SU-DHL-6 (cell line): Measurements from ENCODE around the gene ELMO2.

Experiments used
- H2AFZ ChIP-seq: fragments of 200-600 bp; sonication (generic); 2 replicates; pipeline ENCODE4 v1.6.1; 2014; ENCODE audit warnings: low read depth, mild to moderate bottlenecking, moderate library complexity, mixed read lengths, antibody characterized with exemption, low read length; ENCODE audit not compliant: severe bottlenecking
- H3F3A ChIP-seq: fragments of 200-600 bp; shearing (Covaris generic); 2 replicates; pipeline ENCODE4 v1.6.0; 2016; ENCODE audit warnings: antibody characterized with exemption, mild to moderate bottlenecking; ENCODE audit not compliant: insufficient read depth
- H3K27ac ChIP-seq: fragments of 200-600 bp; sonication (generic); 2 replicates; pipeline ENCODE4 v1.5.1; 2016; ENCODE audit warnings: low read depth, mild to moderate bottlenecking, low read length, moderate library complexity, mixed read lengths
- H3K27me3 ChIP-seq: fragments of 200-600 bp; sonication (generic), shearing (Covaris generic); 2 replicates; pipeline ENCODE4 v1.6.0; 2014; ENCODE audit warnings: mild to moderate bottlenecking, low read length
- H3K36me3 ChIP-seq: fragments of 200-600 bp; sonication (generic); 2 replicates; pipeline ENCODE4 v1.6.1; 2014; ENCODE audit warnings: mild to moderate bottlenecking, low read length, mixed read lengths
- H3K4me2 ChIP-seq: fragments of 300-600, 200-600 bp; shearing (Covaris generic), sonication (generic); 2 replicates; pipeline ENCODE4 v1.6.0; 2014; ENCODE audit warnings: low read length, low read depth, mild to moderate bottlenecking; ENCODE audit not compliant: poor library complexity, severe bottlenecking
- H3K4me3 ChIP-seq: fragments of 200-600 bp; sonication (generic); 2 replicates; pipeline ENCODE4 v1.5.1; 2014; ENCODE audit warnings: antibody characterized with exemption, low read length, mild to moderate bottlenecking, mixed read lengths; ENCODE audit not compliant: insufficient read depth, poor library complexity, severe bottlenecking
- H3K79me2 ChIP-seq: fragments of 200-600 bp; sonication (generic); 2 replicates; pipeline ENCODE4 v1.6.1; 2014; ENCODE audit warnings: mild to moderate bottlenecking, low read length, moderate library complexity; ENCODE audit not compliant: insufficient read depth
- H3K9ac ChIP-seq: fragments of 200-600 bp; sonication (generic); 2 replicates; pipeline ENCODE4 v1.7.0; 2014; ENCODE audit warnings: mild to moderate bottlenecking, low read length
- H3K9me2 ChIP-seq: fragments of 200-600 bp; sonication (generic); replicated peaks from 2 replicates; pipeline ENCODE4 v1.6.1; 2014; ENCODE audit warnings: low read length; ENCODE audit not compliant: insufficient read depth
- H3K9me3 ChIP-seq: fragments of 200-600 bp; sonication (generic); 2 replicates; pipeline ENCODE4 v1.6.1; 2014; ENCODE audit warnings: low read length, mixed read lengths; ENCODE audit not compliant: insufficient read depth
- H4K20me1 ChIP-seq: fragments of 200-600 bp; sonication (generic); 2 replicates; pipeline ENCODE4 v1.6.1; 2014; ENCODE audit warnings: low read depth, mild to moderate bottlenecking, antibody characterized with exemption, low read length, moderate library complexity, mixed read lengths
- EZH2phosphoT487 ChIP-seq: fragments of 200-600 bp; sonication (generic), shearing (Covaris generic); conservative IDR thresholded peaks from 2 replicates; pipeline ENCODE4 v1.6.1; 2018; ENCODE audit warnings: mild to moderate bottlenecking, antibody characterized with exemption, low read length, moderate library complexity, mixed read lengths
- TF ChIP-seq, protein P1 (sequence below): fragments of 200-600 bp; sonication (generic); IDR thresholded peaks from one replicate; pipeline ENCODE4 v1.5.1; 2017; ENCODE audit warnings: antibody characterized with exemption, mild to moderate bottlenecking, low read length, moderate library complexity; ENCODE audit not compliant: insufficient read depth, poor library complexity, severe bottlenecking

Gene ELMO2

GRCh38 chr20:46351357-46352058 is 54.9 kb downstream of the ELMO2 start:
- TF ChIP-seq, protein P1, sequence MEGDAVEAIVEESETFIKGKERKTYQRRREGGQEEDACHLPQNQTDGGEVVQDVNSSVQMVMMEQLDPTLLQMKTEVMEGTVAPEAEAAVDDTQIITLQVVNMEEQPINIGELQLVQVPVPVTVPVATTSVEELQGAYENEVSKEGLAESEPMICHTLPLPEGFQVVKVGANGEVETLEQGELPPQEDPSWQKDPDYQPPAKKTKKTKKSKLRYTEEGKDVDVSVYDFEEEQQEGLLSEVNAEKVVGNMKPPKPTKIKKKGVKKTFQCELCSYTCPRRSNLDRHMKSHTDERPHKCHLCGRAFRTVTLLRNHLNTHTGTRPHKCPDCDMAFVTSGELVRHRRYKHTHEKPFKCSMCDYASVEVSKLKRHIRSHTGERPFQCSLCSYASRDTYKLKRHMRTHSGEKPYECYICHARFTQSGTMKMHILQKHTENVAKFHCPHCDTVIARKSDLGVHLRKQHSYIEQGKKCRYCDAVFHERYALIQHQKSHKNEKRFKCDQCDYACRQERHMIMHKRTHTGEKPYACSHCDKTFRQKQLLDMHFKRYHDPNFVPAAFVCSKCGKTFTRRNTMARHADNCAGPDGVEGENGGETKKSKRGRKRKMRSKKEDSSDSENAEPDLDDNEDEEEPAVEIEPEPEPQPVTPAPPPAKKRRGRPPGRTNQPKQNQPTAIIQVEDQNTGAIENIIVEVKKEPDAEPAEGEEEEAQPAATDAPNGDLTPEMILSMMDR = no peak
- TF ChIP-seq EZH2phosphoT487 = no peak
- Histone ChIP-seq H3K9me3 (no peaks in the 10 kb centered on the region), H3K9ac (no peak overlapping the region)

DNA sequence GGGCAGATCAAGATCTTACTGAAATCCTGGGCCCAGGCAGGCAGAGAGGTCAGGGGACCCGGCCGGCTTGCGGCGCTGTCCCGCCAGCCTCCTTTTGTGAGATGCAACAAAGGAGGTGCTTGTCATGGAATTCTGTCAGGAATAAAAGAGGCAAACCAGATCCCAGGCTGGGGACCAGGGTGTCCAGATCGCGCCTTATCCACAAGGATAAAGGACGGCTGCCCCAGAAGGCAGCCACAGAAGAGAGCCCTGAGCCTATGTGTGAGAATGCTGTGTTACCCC is 55.5 kb downstream of the ELMO2 start:
- Histone ChIP-seq H3F3A (no peaks in the 10 kb centered on the region), H3K27me3 (no peaks in the 10 kb centered on the region), H3K79me2 (no peaks in the 10 kb centered on the region), H3K9me3 (no peaks in the 10 kb centered on the region), H3K9ac (no peak overlapping the region), H3K4me2 (no peak overlapping the region), H3K4me3 (no peak overlapping the region), H3K27ac (no peak overlapping the region), H3K9me2 (no peaks in the 10 kb centered on the region), H4K20me1 (no peaks in the 10 kb centered on the region), H2AFZ (no peak overlapping the region), H3K36me3 (no peaks in the 10 kb centered on the region)
- TF ChIP-seq, protein P1 = no peak
- TF ChIP-seq EZH2phosphoT487 = no peak

More at GRCh38 chr20:46351357-46352058, 54.9 kb downstream of the ELMO2 start:
- Histone ChIP-seq H4K20me1 (no peaks in the 10 kb centered on the region), H3K4me3 (no peak overlapping the region), H3K9me2 (no peaks in the 10 kb centered on the region), H3K4me2 (no peak overlapping the region), H3K79me2 (no peaks in the 10 kb centered on the region), H3F3A (no peaks in the 10 kb centered on the region), H2AFZ (no peak overlapping the region), H3K27me3 (no peaks in the 10 kb centered on the region), H3K27ac (no peak overlapping the region), H3K36me3 (no peaks in the 10 kb centered on the region)

DNA sequence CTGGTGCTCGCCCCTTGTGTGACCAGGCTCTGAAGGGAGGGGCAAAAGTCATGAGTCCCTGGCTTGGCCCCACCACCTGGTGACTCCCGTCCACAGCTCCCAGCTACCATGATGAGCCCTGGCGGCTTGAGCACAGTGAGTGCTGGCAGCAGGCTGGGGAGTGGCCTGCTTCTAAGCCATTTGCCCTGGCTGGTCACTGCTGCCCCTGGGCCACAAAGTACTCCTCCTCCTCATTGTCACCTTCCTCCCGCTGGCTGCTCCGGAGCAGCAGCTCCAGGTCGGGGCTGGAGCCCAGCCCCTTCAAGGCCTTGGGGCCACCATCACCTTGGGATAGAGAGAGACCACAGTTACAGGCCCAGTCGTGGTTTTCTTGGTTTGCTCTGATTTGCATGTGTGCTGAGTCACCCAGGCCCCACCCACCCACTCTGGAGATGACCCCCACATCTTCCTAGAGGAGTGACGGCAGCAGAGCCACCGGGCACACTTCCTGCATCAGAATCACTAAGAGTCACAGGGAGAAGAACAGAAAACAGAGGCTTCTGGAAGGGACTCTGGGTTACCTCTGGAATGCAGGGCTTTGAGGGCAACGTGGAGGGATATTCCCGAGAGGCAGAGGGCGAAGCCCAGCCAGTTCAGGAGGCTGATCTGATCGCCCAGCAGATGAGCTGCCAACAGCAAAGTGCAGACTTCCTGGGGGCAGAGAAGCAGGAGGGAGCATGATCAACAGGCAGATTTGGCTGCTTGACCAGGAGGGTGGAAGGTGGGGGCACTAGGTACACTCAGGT is 56.0 kb downstream of the ELMO2 start:
- Histone ChIP-seq H3F3A (no peaks in the 10 kb centered on the region), H3K9ac (no peak overlapping the region), H2AFZ (no peak overlapping the region), H3K9me2 (no peaks in the 10 kb centered on the region), H3K9me3 (no peaks in the 10 kb centered on the region), H3K79me2 (no peaks in the 10 kb centered on the region), H3K27ac (no peak overlapping the region), H3K27me3 (no peaks in the 10 kb centered on the region), H4K20me1 (no peaks in the 10 kb centered on the region), H3K4me3 (no peak overlapping the region), H3K36me3 (no peaks in the 10 kb centered on the region), H3K4me2 (no peak overlapping the region)
- TF ChIP-seq, protein P1 = no peak
- no peak for TF ChIP-seq EZH2phosphoT487
